Activated T-cell treated with anti-CD3 and anti-CD28 coated beads, Interleukin-2, amount 50 U/mL, for 72 hours (primary cell): Measurements from ENCODE around the gene SRC. TPM values are rescaled to one million over a fixed set of nuclear protein-coding genes. Genes with fewer than 3 reads are reported as not detected.

Experiments
- ATAC-seq, 2 donors: fragments of 150-1000 bp; cut with Tn5 transposase; replicated peaks in 1 of 2; 2 replicates each; pipeline ENCODE4 v1.10.0; 2021; ENCODE audit warnings: moderate library complexity in 2 of 2, mild to moderate bottlenecking in 1 of 2
- DNase-seq, 2 donors: peaks; one replicate each; pipeline ENCODE4 v3.0.0; 2021 to 2022; ENCODE audit warnings: mixed read lengths in 1 of 2
- H3K27ac Mint-ChIP-seq: one replicate; pipeline ENCODE4 v1.8.0; 2022; ENCODE audit warnings: mild to moderate bottlenecking, moderate library complexity, mixed read lengths
- H3K27me3 Mint-ChIP-seq: one replicate; pipeline ENCODE4 v1.8.0; 2022; ENCODE audit warnings: low read depth, mixed read lengths
- H3K36me3 Mint-ChIP-seq, 2 donors: one replicate each; pipeline ENCODE4 v1.8.0; 2022; ENCODE audit warnings: mixed read lengths in 2 of 2, mild to moderate bottlenecking in 1 of 2; ENCODE audit not compliant: insufficient read depth in 2 of 2
- H3K4me1 Mint-ChIP-seq: one replicate; pipeline ENCODE4 v1.8.0; 2022; ENCODE audit warnings: low read depth, mixed read lengths
- H3K4me3 Mint-ChIP-seq, 2 donors: one replicate each; pipeline ENCODE4 v1.8.0; 2022; ENCODE audit warnings: mild to moderate bottlenecking in 2 of 2, mixed read lengths in 2 of 2, moderate library complexity in 2 of 2
- H3K9me3 Mint-ChIP-seq, 2 donors: one replicate each; pipeline ENCODE4 v1.8.0; 2022; ENCODE audit warnings: mixed read lengths in 2 of 2
- total RNA-seq, 2 donors: library from RNA; stranded (reverse); gene quantifications; one replicate each; pipeline ENCODE4 v1.2.3, GENCODE V29; 2022

Gene SRC
- total RNA-seq, 2 donors from 2014 or later = 5.1 to 6.2 TPM

- no peaks in the 10 kb centered on the region for H3K36me3 Mint-ChIP-seq
- no peaks in the 10 kb centered on the region for H3K27me3 Mint-ChIP-seq
- peak overlapping the region; percentile 70 to 82 for H3K4me3 Mint-ChIP-seq
- H3K4me1 Mint-ChIP-seq = peaks cover 6% of the 10 kb centered on the region
- ATAC-seq (peak; percentile 94), DNase-seq (peak; percentile 80 to 90)
- H3K9me3 Mint-ChIP-seq = no peaks in the 10 kb centered on the region
- H3K27ac Mint-ChIP-seq = no peak overlapping the region
Measured at GRCh38 chr20:37384683-37385174, 38.8 kb downstream of the SRC start.

GRCh38 chr20:37385176-37385575 is 39.2 kb downstream of the SRC start:
- ATAC-seq = no peak
- DNase-seq = no peak
- Mint-ChIP-seq H3K4me1 (peaks cover 6% of the 10 kb centered on the region), H3K4me3 (peak overlapping the region; percentile 70 to 82), H3K27ac (no peak overlapping the region), H3K9me3 (no peaks in the 10 kb centered on the region), H3K36me3 (no peaks in the 10 kb centered on the region), H3K27me3 (no peaks in the 10 kb centered on the region)

GRCh38 chr20:37385659-37386504 is 39.9 kb downstream of the SRC start:
- Mint-ChIP-seq H3K4me3 (no peak overlapping the region), H3K27ac (no peak overlapping the region), H3K36me3 (no peaks in the 10 kb centered on the region), H3K4me1 (peaks cover 6% of the 10 kb centered on the region), H3K27me3 (no peaks in the 10 kb centered on the region), H3K9me3 (no peaks in the 10 kb centered on the region)
- DNase-seq (no peak), ATAC-seq (no peak)

GRCh38 chr20:37386505-37387251 is 40.7 kb downstream of the SRC start:
- Mint-ChIP-seq H3K4me1 (peaks cover 6% of the 10 kb centered on the region), H3K4me3 (no peak overlapping the region), H3K27ac (no peak overlapping the region), H3K27me3 (no peaks in the 10 kb centered on the region), H3K9me3 (no peaks in the 10 kb centered on the region), H3K36me3 (no peaks in the 10 kb centered on the region)
- no peak for ATAC-seq
- DNase-seq = no peak

GRCh38 chr20:37387519-37388269 is 41.8 kb downstream of the SRC start:
- no peak overlapping the region for H3K27ac Mint-ChIP-seq
- DNase-seq = no peak

GRCh38 chr20:37388831-37389230 is 42.9 kb downstream of the SRC start:
- DNase-seq = no peak
- ATAC-seq = no peak
- Mint-ChIP-seq H3K9me3 (no peaks in the 10 kb centered on the region), H3K4me3 (no peak overlapping the region), H3K27me3 (no peaks in the 10 kb centered on the region), H3K36me3 (no peaks in the 10 kb centered on the region), H3K27ac (no peak overlapping the region), H3K4me1 (peaks cover 6% of the 10 kb centered on the region)

More at GRCh38 chr20:37387519-37388269, 41.8 kb downstream of the SRC start:
- Mint-ChIP-seq H3K27me3 (no peaks in the 10 kb centered on the region), H3K36me3 (no peaks in the 10 kb centered on the region), H3K9me3 (no peaks in the 10 kb centered on the region), H3K4me1 (peaks cover 6% of the 10 kb centered on the region), H3K4me3 (no peak overlapping the region)
- no peak for ATAC-seq

- H3K36me3 Mint-ChIP-seq = no peaks in the 10 kb centered on the region
- DNase-seq (no peak), ATAC-seq (no peak)
- H3K9me3 Mint-ChIP-seq = no peaks in the 10 kb centered on the region
- H3K4me1 Mint-ChIP-seq = peaks cover 6% of the 10 kb centered on the region
- no peak overlapping the region for H3K27ac Mint-ChIP-seq
- no peak overlapping the region for H3K4me3 Mint-ChIP-seq
- no peaks in the 10 kb centered on the region for H3K27me3 Mint-ChIP-seq
Measured at GRCh38 chr20:37389241-37389747, 43.4 kb downstream of the SRC start.

GRCh38 chr20:37389844-37390275 is 43.9 kb downstream of the SRC start:
- H3K27me3 Mint-ChIP-seq = no peaks in the 10 kb centered on the region
- H3K4me1 Mint-ChIP-seq = peaks cover 4% of the 10 kb centered on the region
- H3K27ac Mint-ChIP-seq = no peak overlapping the region
- no peak for ATAC-seq
- H3K9me3 Mint-ChIP-seq = no peaks in the 10 kb centered on the region
- DNase-seq = no peak
- no peaks in the 10 kb centered on the region for H3K36me3 Mint-ChIP-seq
- H3K4me3 Mint-ChIP-seq = no peak overlapping the region

GRCh38 chr20:37390503-37390890 is 44.6 kb downstream of the SRC start:
- Mint-ChIP-seq H3K36me3 (no peaks in the 10 kb centered on the region), H3K9me3 (no peaks in the 10 kb centered on the region), H3K4me1 (no peaks in the 10 kb centered on the region), H3K27me3 (no peaks in the 10 kb centered on the region), H3K27ac (no peak overlapping the region), H3K4me3 (no peak overlapping the region)
- DNase-seq = no peak
- no peak for ATAC-seq

GRCh38 chr20:37390891-37391525 is 45.1 kb downstream of the SRC start:
- no peak overlapping the region for H3K4me3 Mint-ChIP-seq
- H3K9me3 Mint-ChIP-seq = no peaks in the 10 kb centered on the region
- no peaks in the 10 kb centered on the region for H3K27me3 Mint-ChIP-seq
- no peak overlapping the region for H3K27ac Mint-ChIP-seq
- DNase-seq = no peak
- no peaks in the 10 kb centered on the region for H3K4me1 Mint-ChIP-seq
- no peak for ATAC-seq
- H3K36me3 Mint-ChIP-seq = no peaks in the 10 kb centered on the region

GRCh38 chr20:37392441-37393195 is 46.7 kb downstream of the SRC start:
- Mint-ChIP-seq H3K36me3 (no peaks in the 10 kb centered on the region), H3K27ac (no peak overlapping the region), H3K4me1 (no peaks in the 10 kb centered on the region), H3K27me3 (no peaks in the 10 kb centered on the region), H3K9me3 (no peaks in the 10 kb centered on the region), H3K4me3 (no peak overlapping the region)
- peak; percentile 47 to 59 for ATAC-seq
- peak; percentile 39 to 40 for DNase-seq
